Lower lobe of right lung (tissue), 2 donors: ENCODE data around the gene NLGN2. TPM values are rescaled to one million over a fixed set of nuclear protein-coding genes. Genes with fewer than 3 reads are reported as not detected.

Experiments used
- ATAC-seq, 2 donors: fragments of 200-7000 bp; cut with Tn5 transposase; one replicate each; pipeline ENCODE4 v1.9.1; 2020 to 2022; ENCODE audit warnings: mild to moderate bottlenecking in 2 of 2, moderate library complexity in 2 of 2
- DNase-seq: peaks from one replicate; pipeline ENCODE4 v3.0.0-alpha.2; 2020
- H3K27ac ChIP-seq: fragments of 200-600 bp; one replicate; pipeline ENCODE4 v1.8.0; 2022
- H3K27me3 ChIP-seq: fragments of 200-600 bp; one replicate; pipeline ENCODE4 v1.8.0; 2022; ENCODE audit warnings: low read depth
- H3K36me3 ChIP-seq: fragments of 200-600 bp; one replicate; pipeline ENCODE4 v1.8.0; 2022; ENCODE audit warnings: mild to moderate bottlenecking
- H3K4me1 ChIP-seq: fragments of 200-600 bp; one replicate; pipeline ENCODE4 v1.8.0; 2022
- H3K4me3 ChIP-seq: fragments of 200-600 bp; one replicate; pipeline ENCODE4 v1.8.0; 2022; ENCODE audit warnings: mild to moderate bottlenecking
- H3K9me3 ChIP-seq: fragments of 200-600 bp; one replicate; pipeline ENCODE4 v1.8.0; 2022
- CTCF ChIP-seq: fragments of 200-600 bp; IDR thresholded peaks from one replicate; pipeline ENCODE4 v1.8.0; 2022; ENCODE audit warnings: antibody characterized with exemption, mild to moderate bottlenecking
- intact Hi-C: fragments of 100-400 bp; cut with DNase I; formaldehyde crosslinking; loops from one replicate; pipeline ENCODE4 v1.11.0; 2022
- total RNA-seq: library from RNA; stranded (reverse); fragmentation: NEBNext Ultra II Directional; extraction: Animal tissue kit (Norgen Biotek cat#: 25700); gene quantifications from one replicate; pipeline ENCODE4 v1.2.1, GENCODE V29; 2021
- donor health status: DM: no; HTN: yes; CAD: no; lungs with severe emphysema.

Gene NLGN2
- total RNA-seq, 1 donor from 2014 or later, result 9.5 TPM

- Histone ChIP-seq H3K27ac (no peak overlapping the region), H3K4me3 (peak overlapping the region; percentile 50), H3K4me1 (peaks cover 24% of the 10 kb centered on the region), H3K36me3 (no peaks in the 10 kb centered on the region), H3K9me3 (no peaks in the 10 kb centered on the region), H3K27me3 (peaks cover 48% of the 10 kb centered on the region)
- ATAC-seq (peak; percentile 63), DNase-seq (no peak)
- intact Hi-C loops, result no loop called here
- no peak for TF ChIP-seq CTCF
These were observed 37.9 kb downstream of the NLGN2 start for GRCh38 chr17:7445619-7445968.

GRCh38 chr17:7448461-7448860 lies 40.8 kb downstream of the NLGN2 start:
- no peak for ATAC-seq

GRCh38 chr17:7459961-7460545 lies 52.4 kb downstream of the NLGN2 start:
- ATAC-seq (no peak), DNase-seq (no peak)
- H3K4me1 ChIP-seq, result peaks cover 7% of the 10 kb centered on the region
- no peak overlapping the region for H3K4me3 ChIP-seq
- no peaks in the 10 kb centered on the region for H3K27me3 ChIP-seq
- intact Hi-C loops, result no loop called here
- H3K27ac ChIP-seq, result no peak overlapping the region
- no peak for TF ChIP-seq CTCF
- peaks cover 31% of the 10 kb centered on the region for H3K36me3 ChIP-seq
- no peaks in the 10 kb centered on the region for H3K9me3 ChIP-seq

More at GRCh38 chr17:7448461-7448860, 40.8 kb downstream of the NLGN2 start:
- H3K27me3 ChIP-seq, result peaks cover 39% of the 10 kb centered on the region
- DNase-seq, result no peak
- intact Hi-C loops, result no loop called here
- no peak overlapping the region for H3K27ac ChIP-seq
- H3K36me3 ChIP-seq, result no peaks in the 10 kb centered on the region
- TF ChIP-seq CTCF, result no peak
- H3K9me3 ChIP-seq, result no peaks in the 10 kb centered on the region
- H3K4me3 ChIP-seq, result no peak overlapping the region
- peaks cover 21% of the 10 kb centered on the region for H3K4me1 ChIP-seq

GRCh38 chr17:7460850-7461660 lies 53.4 kb downstream of the NLGN2 start:
- ATAC-seq (no peak), DNase-seq (no peak)
- TF ChIP-seq CTCF, result no peak
- Histone ChIP-seq H3K9me3 (no peaks in the 10 kb centered on the region), H3K4me3 (no peak overlapping the region), H3K27me3 (no peaks in the 10 kb centered on the region), H3K36me3 (peaks cover 40% of the 10 kb centered on the region), H3K27ac (no peak overlapping the region), H3K4me1 (peaks cover 11% of the 10 kb centered on the region)
- intact Hi-C loops, result no loop called here

- peaks cover 53% of the 10 kb centered on the region for H3K36me3 ChIP-seq
- no peak for TF ChIP-seq CTCF
- DNase-seq (no peak), ATAC-seq (no peak)
- no peaks in the 10 kb centered on the region for H3K27me3 ChIP-seq
- H3K4me3 ChIP-seq, result no peak overlapping the region
- H3K27ac ChIP-seq, result no peak overlapping the region
- H3K4me1 ChIP-seq, result peaks cover 17% of the 10 kb centered on the region
- intact Hi-C loops, result no loop called here
- no peaks in the 10 kb centered on the region for H3K9me3 ChIP-seq
These were observed 55.1 kb downstream of the NLGN2 start for GRCh38 chr17:7462474-7463371.
